Gastroesophageal sphincter (tissue), 4 donors: ENCODE data around the gene EML2. TPM values are rescaled to one million over a fixed set of nuclear protein-coding genes. Genes with fewer than 3 reads are reported as not detected.

Experiments used
- ATAC-seq: fragments of 150-250 bp; one replicate; pipeline ENCODE4 v1.9.1; 2016; ENCODE audit warnings: mild to moderate bottlenecking, moderate library complexity
- H3K27ac ChIP-seq, 4 donors: fragments of 200-600 bp; sonication (generic) in 3 of 4; 1 replicate in 3 of 4; 2 replicates in 1 of 4; pipeline ENCODE4 v1.5.1; 2016 to 2019
- H3K27me3 ChIP-seq: fragments of 200-600 bp; sonication (generic); one replicate; pipeline ENCODE4 v1.5.1; 2019
- H3K36me3 ChIP-seq, 2 donors: fragments of 200-600 bp; sonication (generic); one replicate each; pipeline ENCODE4 v1.5.1; 2019; ENCODE audit warnings: control low read depth in 1 of 2
- H3K4me1 ChIP-seq, 3 donors: fragments of 200-600 bp; sonication (generic); 1 replicate in 2 of 3; 2 replicates in 1 of 3; pipeline ENCODE4 v1.5.1; 2016 to 2019; ENCODE audit warnings: control low read depth in 2 of 3
- H3K4me3 ChIP-seq, 2 donors: fragments of 200-600 bp; sonication (generic); one replicate each; pipeline ENCODE4 v1.5.1; 2019; ENCODE audit warnings: mild to moderate bottlenecking in 1 of 2, moderate library complexity in 1 of 2
- H3K9me3 ChIP-seq, 3 donors: fragments of 200-600 bp; sonication (generic); one replicate each; pipeline ENCODE4 v1.5.1; 2017 to 2019; ENCODE audit warnings: control low read depth in 2 of 3
- EP300 ChIP-seq: sonication (generic); formaldehyde crosslinking; IDR thresholded peaks from one replicate; pipeline ENCODE4 v1.6.1; 2017; ENCODE audit warnings: antibody characterized with exemption, mild to moderate bottlenecking
- POLR2A ChIP-seq, 2 donors: fragments of 450-650 bp; IDR thresholded peaks; one replicate each; pipeline ENCODE4 v1.6.1; 2017; ENCODE audit warnings: antibody characterized with exemption in 2 of 2, mild to moderate bottlenecking in 2 of 2, moderate library complexity in 1 of 2
- POLR2AphosphoS5 ChIP-seq: sonication (generic); formaldehyde crosslinking; IDR thresholded peaks from one replicate; pipeline ENCODE4 v1.6.1; 2017; ENCODE audit warnings: antibody characterized with exemption
- WGBS, 2 donors: methylation state at CpG; one replicate each; pipeline ENCODE4 v1.1.5; 2018; ENCODE audit warnings: low coverage in 1 of 2; 5-methylcytosine and 5-hydroxymethylcytosine counted together
- total RNA-seq, 4 donors: library from RNA; depleted of rRNA; stranded (reverse); fragments of >200 nt; gene quantifications; one replicate each; pipeline ENCODE4 v1.1.0, GENCODE V29; 2016
- TF ChIP-seq, protein P1 (sequence below), 4 experiments: fragments of 200-600 bp in 2 of 4; fragments of 450-650 bp in 2 of 4; sonication (generic) in 1 of 4; IDR thresholded peaks; one replicate each; pipeline ENCODE4 v1.5.1; 2017 to 2019; ENCODE audit warnings: antibody characterized with exemption in 4 of 4, mild to moderate bottlenecking in 2 of 4, moderate library complexity in 2 of 4

The EML2 gene
- total RNA-seq, 4 donors from 2014 or later: 18.3 to 29.2 (median 18.9) TPM

DNA sequence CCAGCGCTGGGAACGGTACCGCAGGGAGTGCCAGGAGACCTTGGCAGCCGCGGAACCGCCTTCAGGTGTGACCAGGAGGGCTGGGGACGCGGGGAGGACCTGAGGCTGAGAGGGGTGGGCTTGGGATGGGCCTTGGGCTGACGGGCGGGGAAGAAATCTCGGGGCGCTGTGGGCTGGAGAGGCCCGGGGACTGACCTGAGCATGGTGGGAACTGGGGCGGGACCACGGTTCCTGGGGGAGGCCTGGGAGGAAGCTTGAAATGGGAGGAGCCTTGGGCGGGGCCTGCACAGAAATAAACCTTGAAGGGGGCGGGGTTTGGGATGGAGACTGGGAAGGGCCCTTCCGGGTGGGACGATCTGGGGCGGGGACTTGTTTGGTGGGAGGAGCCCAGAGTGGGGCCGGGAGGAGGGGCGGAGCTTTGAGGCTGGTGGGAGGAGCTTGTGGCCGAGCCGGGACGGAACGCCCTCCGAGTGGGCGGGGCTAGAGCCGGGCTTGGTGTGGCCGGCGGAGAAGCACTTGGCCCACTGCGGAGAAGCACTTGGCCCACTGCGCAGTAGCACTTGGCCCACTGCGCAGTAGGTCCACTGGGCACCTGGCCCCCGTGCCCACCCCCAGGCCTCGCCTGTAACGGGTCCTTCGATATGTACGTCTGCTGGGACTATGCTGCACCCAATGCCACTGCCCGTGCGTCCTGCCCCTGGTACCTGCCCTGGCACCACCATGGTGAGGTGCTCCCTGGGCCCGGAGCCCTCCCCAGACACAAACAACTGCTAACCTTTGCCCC lies 31.7 kb upstream of the EML2 start:
- H3K27me3 ChIP-seq: peaks cover 97% of the 10 kb centered on the region
- 10% methylated on average over 2 to 9 of the region's 42 CpGs for WGBS, 2 donors
- TF ChIP-seq EP300: no peak
- TF ChIP-seq POLR2AphosphoS5: no peak
- TF ChIP-seq, protein P1, sequence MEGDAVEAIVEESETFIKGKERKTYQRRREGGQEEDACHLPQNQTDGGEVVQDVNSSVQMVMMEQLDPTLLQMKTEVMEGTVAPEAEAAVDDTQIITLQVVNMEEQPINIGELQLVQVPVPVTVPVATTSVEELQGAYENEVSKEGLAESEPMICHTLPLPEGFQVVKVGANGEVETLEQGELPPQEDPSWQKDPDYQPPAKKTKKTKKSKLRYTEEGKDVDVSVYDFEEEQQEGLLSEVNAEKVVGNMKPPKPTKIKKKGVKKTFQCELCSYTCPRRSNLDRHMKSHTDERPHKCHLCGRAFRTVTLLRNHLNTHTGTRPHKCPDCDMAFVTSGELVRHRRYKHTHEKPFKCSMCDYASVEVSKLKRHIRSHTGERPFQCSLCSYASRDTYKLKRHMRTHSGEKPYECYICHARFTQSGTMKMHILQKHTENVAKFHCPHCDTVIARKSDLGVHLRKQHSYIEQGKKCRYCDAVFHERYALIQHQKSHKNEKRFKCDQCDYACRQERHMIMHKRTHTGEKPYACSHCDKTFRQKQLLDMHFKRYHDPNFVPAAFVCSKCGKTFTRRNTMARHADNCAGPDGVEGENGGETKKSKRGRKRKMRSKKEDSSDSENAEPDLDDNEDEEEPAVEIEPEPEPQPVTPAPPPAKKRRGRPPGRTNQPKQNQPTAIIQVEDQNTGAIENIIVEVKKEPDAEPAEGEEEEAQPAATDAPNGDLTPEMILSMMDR (IDR thresholded peaks at IDR 0.05): no peak
- no peak for TF ChIP-seq POLR2A (IDR thresholded peaks at IDR 0.05)

DNA sequence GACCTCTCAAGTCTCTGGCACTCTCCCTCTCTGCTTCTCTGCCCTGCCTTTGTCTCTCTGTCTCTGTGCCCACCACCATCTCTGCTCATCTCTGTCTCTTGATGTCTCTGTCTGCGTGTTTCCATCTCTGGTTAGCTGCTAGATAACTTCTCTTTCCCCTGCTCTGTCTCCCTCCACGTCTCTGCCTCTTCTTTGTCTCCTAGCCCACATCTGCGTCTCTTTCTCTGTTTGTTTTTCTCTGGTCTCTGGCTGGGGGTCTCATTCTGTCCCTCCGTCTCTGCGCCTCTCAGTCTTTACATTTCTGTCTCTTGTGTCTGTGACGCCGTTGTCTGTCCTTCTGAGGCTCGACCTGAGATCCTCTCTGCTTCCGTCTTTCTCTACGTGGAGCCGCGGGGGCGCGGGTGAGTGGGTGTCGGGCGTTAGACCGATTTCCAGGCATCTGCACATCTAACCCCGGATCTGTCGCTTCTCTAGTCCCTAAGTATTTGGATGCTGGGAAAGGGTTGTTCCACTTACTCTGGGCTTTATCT lies 29.2 kb upstream of the EML2 start:
- Histone ChIP-seq H3K4me1 (peaks cover 0 to 32% (median 18%) of the 10 kb centered on the region in 3 donors), H3K27me3 (peaks cover 100% of the 10 kb centered on the region), H3K4me3 (peak overlapping the region in 1 of 2 donors; percentile 35), H3K36me3 (no peaks in the 10 kb centered on the region), H3K9me3 (no peaks in the 10 kb centered on the region), H3K27ac (no peak overlapping the region)
- ATAC-seq: no peak
- WGBS, 2 donors: 0 to 1% methylated on average over 5 to 12 of the region's 19 CpGs
- TF ChIP-seq EP300: no peak
- TF ChIP-seq POLR2AphosphoS5: no peak

More for the DNA sequence above, 31.7 kb upstream of the EML2 start:
- Histone ChIP-seq H3K9me3 (no peaks in the 10 kb centered on the region), H3K4me3 (no peak overlapping the region), H3K27ac (no peak overlapping the region), H3K36me3 (no peaks in the 10 kb centered on the region), H3K4me1 (peaks cover 0 to 32% (median 18%) of the 10 kb centered on the region in 3 donors)
- peak; percentile 34 for ATAC-seq

DNA sequence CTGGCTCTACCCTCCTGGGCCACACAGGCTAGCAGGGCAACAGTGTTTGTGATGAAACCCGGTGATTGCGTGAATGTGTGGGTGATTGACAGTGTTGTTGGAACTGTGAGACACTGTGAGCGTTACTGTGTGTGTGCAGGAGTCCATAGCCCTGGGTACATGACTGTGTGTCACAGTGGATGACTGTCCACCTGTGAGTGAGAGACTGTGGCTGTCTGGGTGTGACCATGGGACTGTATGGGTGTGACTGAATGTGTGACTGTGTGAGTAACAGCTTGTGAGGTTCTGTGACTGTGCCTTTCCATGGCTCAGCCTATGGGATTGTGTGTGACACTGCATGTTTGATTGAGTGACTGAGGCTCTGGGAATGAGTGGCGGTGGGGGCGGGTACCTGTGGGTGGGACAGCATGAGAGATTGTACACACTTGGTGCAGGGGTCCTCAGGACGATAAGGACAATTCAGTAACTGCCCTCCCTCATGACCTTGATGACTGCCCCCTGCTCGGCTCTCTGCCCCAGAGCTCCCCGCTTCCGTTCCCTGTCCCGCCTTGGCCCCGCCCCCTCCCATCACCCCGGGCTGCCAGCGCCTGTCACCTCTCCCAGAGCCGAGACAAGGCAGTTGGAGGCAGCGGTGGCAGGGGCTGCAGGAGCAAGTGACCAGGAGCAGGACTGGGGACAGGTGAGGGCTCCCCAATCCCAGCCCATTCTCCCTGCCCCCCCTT lies 28.6 kb upstream of the EML2 start, which contains the start of gene GIPR:
GIPR (plus strand) TSS at position 602 of the 722 bp plus-strand sequence. CDS start 1,300 bp downstream, outside the sequence.
- Histone ChIP-seq H3K4me1 (peaks cover 0 to 32% (median 18%) of the 10 kb centered on the region in 3 donors), H3K36me3 (no peaks in the 10 kb centered on the region), H3K27me3 (peaks cover 99% of the 10 kb centered on the region), H3K27ac (no peak within 1 kb of the TSS), H3K9me3 (no peaks in the 10 kb centered on the region), H3K4me3 (peak within 1 kb of the TSS in 1 of 2 donors; percentile 35)
- no peak for ATAC-seq
- 10 to 25% methylated on average over 2 to 4 of the region's 15 CpGs for WGBS, 2 donors
- no peak for TF ChIP-seq POLR2A (IDR thresholded peaks at IDR 0.05)
- no peak for TF ChIP-seq POLR2AphosphoS5
- TF ChIP-seq, protein P1 (IDR thresholded peaks at IDR 0.05): no peak
- TF ChIP-seq EP300: no peak

DNA sequence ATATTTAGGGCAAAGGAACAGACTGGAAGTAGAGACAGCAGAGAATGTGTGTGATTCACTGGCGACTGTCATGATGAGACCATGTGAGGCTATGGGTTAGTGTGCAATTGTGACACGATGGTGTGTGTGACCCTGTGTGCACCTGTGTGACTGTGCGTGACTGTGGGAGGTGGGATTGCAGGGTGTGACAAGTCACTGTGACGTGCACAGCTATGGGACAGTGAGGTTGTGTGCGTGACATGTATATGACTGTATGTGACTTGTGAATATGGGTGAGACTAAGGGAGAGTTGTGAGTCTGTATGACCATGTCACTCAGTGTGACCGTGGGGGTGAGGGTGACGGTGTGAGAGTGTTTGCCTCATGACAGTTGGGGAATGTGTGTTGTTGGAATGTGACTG lies 25.4 kb upstream of the EML2 start:
- WGBS, 2 donors: 63 to 80% methylated on average over 7 of the region's 7 CpGs
- no peak for TF ChIP-seq EP300
- TF ChIP-seq, protein P1 (IDR thresholded peaks at IDR 0.05): no peak
- TF ChIP-seq POLR2AphosphoS5: no peak
- no peak for TF ChIP-seq POLR2A (IDR thresholded peaks at IDR 0.05)

DNA sequence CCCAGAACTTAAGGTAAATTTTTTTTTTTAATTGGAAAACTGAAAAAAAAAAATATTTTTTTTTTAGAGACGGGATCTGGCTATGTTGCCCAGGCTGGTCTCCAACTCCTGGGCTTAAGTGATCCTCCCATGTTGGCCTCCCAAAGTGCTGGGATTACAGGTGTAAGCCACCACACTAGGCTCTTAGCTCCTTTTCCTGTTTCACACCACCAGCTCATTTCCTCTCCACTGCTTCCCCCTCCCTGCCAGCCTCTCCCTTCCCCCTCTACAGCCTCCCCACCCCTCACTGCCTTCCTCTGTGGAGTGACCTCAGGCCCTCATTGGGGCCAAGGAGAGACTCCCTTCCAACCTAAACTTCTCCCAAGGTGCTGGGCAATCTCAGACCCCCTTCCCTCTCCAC lies 24.6 kb upstream of the EML2 start:
- no peaks in the 10 kb centered on the region for H3K9me3 ChIP-seq
- 75 to 100% methylated on average over 1 of the region's 1 CpG for WGBS, 2 donors
- H3K4me1 ChIP-seq: peaks cover 0 to 10% (median 8%) of the 10 kb centered on the region in 3 donors
- H3K27me3 ChIP-seq: peaks cover 88% of the 10 kb centered on the region
- no peaks in the 10 kb centered on the region for H3K36me3 ChIP-seq
- no peak overlapping the region for H3K27ac ChIP-seq
- TF ChIP-seq EP300 (no peak), POLR2AphosphoS5 (no peak), POLR2A (IDR thresholded peaks at IDR 0.05) (no peak)
- TF ChIP-seq, protein P1 (IDR thresholded peaks at IDR 0.05): no peak
- ATAC-seq: no peak
- H3K4me3 ChIP-seq: no peak overlapping the region

More for the DNA sequence above, 25.4 kb upstream of the EML2 start:
- Histone ChIP-seq H3K4me3 (no peak overlapping the region), H3K9me3 (no peaks in the 10 kb centered on the region), H3K27me3 (peaks cover 88% of the 10 kb centered on the region), H3K4me1 (peaks cover 0 to 17% (median 16%) of the 10 kb centered on the region in 3 donors), H3K27ac (no peak overlapping the region), H3K36me3 (no peaks in the 10 kb centered on the region)
- ATAC-seq: no peak
